ENCODE data around the gene IL17RB. TPM values are rescaled to one million over a fixed set of nuclear protein-coding genes. Genes with fewer than 3 reads are reported as not detected.

Gene IL17RB
- polyA plus RNA-seq, 1 donor (not counting 4 experiments of a cell fraction or from before 2014, with no cell fraction given): not detected

GRCh38 chr3:53809764-53810400, 36.5 kb upstream of the IL17RB start:
- DNase-seq (ENCODE audit: low read depth, low spot score): no peak
- Histone ChIP-seq H3K79me2 (ENCODE audit: control insufficient read depth, insufficient read depth, low read length) (no peaks in the 10 kb centered on the region), H4K20me1 (ENCODE audit: control insufficient read depth, extremely low read depth, insufficient read depth, low read length) (no peaks in the 10 kb centered on the region), H3K9me1 (ENCODE audit: control insufficient read depth, extremely low read depth, insufficient read depth, low read length) (no peaks in the 10 kb centered on the region), H3K27me3 (ENCODE audit: control insufficient read depth, extremely low read depth, insufficient read depth, low read length) (no peaks in the 10 kb centered on the region), H2AFZ (ENCODE audit: control insufficient read depth, low read length) (no peak overlapping the region), H3K9ac (ENCODE audit: control insufficient read depth, extremely low read depth, insufficient read depth, low read length) (no peak overlapping the region), H3K4me2 (ENCODE audit: control insufficient read depth, extremely low read depth, insufficient read depth, low read depth, low read length) (no peak overlapping the region), H3K4me3 (ENCODE audit: control insufficient read depth in 2 of 3, extremely low read depth in 1 of 3, insufficient read depth in 2 of 3, low read depth in 1 of 3, low read length in 3 of 3) (no peak overlapping the region), H3K36me3 (ENCODE audit: control insufficient read depth in 2 of 2, extremely low read depth in 1 of 2, insufficient read depth in 2 of 2, low read length in 2 of 2) (no peaks in the 10 kb centered on the region), H3K27ac (ENCODE audit: control insufficient read depth, insufficient read depth, low read length) (no peak overlapping the region), H3K4me1 (ENCODE audit: control insufficient read depth, extremely low read depth, insufficient read depth, low read length) (no peaks in the 10 kb centered on the region), H3K9me3 (ENCODE audit: control insufficient read depth, low read depth, low read length) (no peaks in the 10 kb centered on the region)
- TF ChIP-seq CTCF (optimal IDR thresholded peaks at IDR 0.05 in 1 of 3, IDR thresholded peaks at IDR 0.05 in 1 of 3, conservative IDR thresholded peaks at IDR 0.05 in 1 of 3; ENCODE audit: extremely low read depth in 1 of 3, insufficient read depth in 2 of 3, low read length in 3 of 3): no peak
- TF ChIP-seq EZH2 (IDR thresholded peaks at IDR 0.05; ENCODE audit: low read length): no peak
- dilution Hi-C loops (cut with MboI; ENCODE audit: extremely low pct_ligation_motif_present, low sequenced_read_pairs): no loop called here
- no peak for FAIRE-seq

- Histone ChIP-seq H2AFZ (ENCODE audit: control insufficient read depth, low read length) (no peak overlapping the region), H3K9ac (ENCODE audit: control insufficient read depth, extremely low read depth, insufficient read depth, low read length) (no peak overlapping the region), H4K20me1 (ENCODE audit: control insufficient read depth, extremely low read depth, insufficient read depth, low read length) (no peaks in the 10 kb centered on the region), H3K4me3 (ENCODE audit: control insufficient read depth in 2 of 3, extremely low read depth in 1 of 3, insufficient read depth in 2 of 3, low read depth in 1 of 3, low read length in 3 of 3) (no peak overlapping the region), H3K79me2 (ENCODE audit: control insufficient read depth, insufficient read depth, low read length) (no peaks in the 10 kb centered on the region), H3K9me3 (ENCODE audit: control insufficient read depth, low read depth, low read length) (no peaks in the 10 kb centered on the region), H3K27ac (ENCODE audit: control insufficient read depth, insufficient read depth, low read length) (no peak overlapping the region), H3K36me3 (ENCODE audit: control insufficient read depth in 2 of 2, extremely low read depth in 1 of 2, insufficient read depth in 2 of 2, low read length in 2 of 2) (no peaks in the 10 kb centered on the region), H3K4me2 (ENCODE audit: control insufficient read depth, extremely low read depth, insufficient read depth, low read depth, low read length) (no peak overlapping the region), H3K4me1 (ENCODE audit: control insufficient read depth, extremely low read depth, insufficient read depth, low read length) (no peaks in the 10 kb centered on the region), H3K9me1 (ENCODE audit: control insufficient read depth, extremely low read depth, insufficient read depth, low read length) (no peaks in the 10 kb centered on the region), H3K27me3 (ENCODE audit: control insufficient read depth, extremely low read depth, insufficient read depth, low read length) (no peaks in the 10 kb centered on the region)
- DNase-seq (ENCODE audit: low read depth, low spot score) (no peak), FAIRE-seq (no peak)
- no peak for TF ChIP-seq EZH2 (IDR thresholded peaks at IDR 0.05; ENCODE audit: low read length)
- TF ChIP-seq CTCF (optimal IDR thresholded peaks at IDR 0.05 in 1 of 3, IDR thresholded peaks at IDR 0.05 in 1 of 3, conservative IDR thresholded peaks at IDR 0.05 in 1 of 3; ENCODE audit: extremely low read depth in 1 of 3, insufficient read depth in 2 of 3, low read length in 3 of 3): no peak
- dilution Hi-C loops (cut with MboI; ENCODE audit: extremely low pct_ligation_motif_present, low sequenced_read_pairs): no loop called here
These were observed 35.0 kb upstream of the IL17RB start for GRCh38 chr3:53811143-53811927.
